PC-3 (cell line): ENCODE data around the gene CDCA4. TPM values are rescaled to one million over a fixed set of nuclear protein-coding genes. Genes with fewer than 3 reads are reported as not detected.

Experiments
- ATAC-seq: fragments of 200-7000 bp; cut with Tn5 transposase; 2 replicates; pipeline ENCODE4 v1.9.1; 2020; ENCODE audit warnings: mild to moderate bottlenecking, moderate library complexity
- BruUV-seq: library from RNA; stranded (reverse); fragments of 400-500 nt; replicated peaks from 2 replicates; lab custom pipeline; 2021; lab: Mats Ljungman, UMichigan
- CTCF ChIA-PET: fragments of 300-600 bp; sonication (Branson Sonifier 250); formaldehyde crosslinking; loops from one replicate; lab custom pipeline; 2022; ENCODE audit warnings: antibody characterized with exemption; lab: Charles Lee
- POLR2A ChIA-PET: fragments of 300-600 bp; sonication (Branson Sonifier 250); formaldehyde crosslinking; loops from one replicate; lab custom pipeline; 2022; ENCODE audit warnings: antibody characterized with exemption; ENCODE audit not compliant: unreplicated experiment; lab: Charles Lee
- DNase-seq: peaks from one replicate; pipeline ENCODE4 v3.0.0-alpha.2; 2015
- H2AFZ ChIP-seq: fragments of 300-600 bp; sonication (generic); 2 replicates; pipeline ENCODE4 v1.6.0; 2016; ENCODE audit warnings: antibody characterized with exemption, low read length
- H3F3A ChIP-seq: fragments of 300-600 bp; sonication (generic); one replicate; pipeline ENCODE4 v1.6.0; 2017; ENCODE audit warnings: antibody characterized with exemption, low read length, control low read depth, mild to moderate bottlenecking; ENCODE audit not compliant: unreplicated experiment
- H3K27ac ChIP-seq: fragments of 300-600 bp; sonication (generic); 2 replicates; pipeline ENCODE4 v1.5.1; 2016; ENCODE audit warnings: mild to moderate bottlenecking, low read length
- H3K27me3 ChIP-seq: fragments of 300-600 bp; sonication (generic); 2 replicates; pipeline ENCODE4 v1.6.1; 2016; ENCODE audit warnings: low read length, mixed read lengths
- H3K36me3 ChIP-seq: fragments of 300-600 bp; sonication (generic); 2 replicates; pipeline ENCODE4 v1.6.1; 2016; ENCODE audit warnings: low read depth, mixed run types, low read length, mixed read lengths
- H3K4me1 ChIP-seq: fragments of 300-600 bp; sonication (generic); 2 replicates; pipeline ENCODE4 v1.5.1; 2016; ENCODE audit warnings: low read length; ENCODE audit not compliant: insufficient read depth
- H3K4me2 ChIP-seq: fragments of 300-600 bp; sonication (generic); 2 replicates; pipeline ENCODE4 v1.6.0; 2016; ENCODE audit warnings: low read length
- H3K4me3 ChIP-seq: fragments of 300-600 bp; sonication (generic); 2 replicates; pipeline ENCODE4 v1.5.1; 2016; ENCODE audit warnings: mild to moderate bottlenecking, low read length, mixed read lengths
- H3K79me2 ChIP-seq: fragments of 300-600 bp; sonication (generic); 2 replicates; pipeline ENCODE4 v1.6.1; 2017; ENCODE audit warnings: low read length, mixed read lengths
- H3K9ac ChIP-seq: fragments of 300-600 bp; sonication (generic); 2 replicates; pipeline ENCODE4 v1.6.0; 2016; ENCODE audit warnings: mild to moderate bottlenecking, low read length
- H3K9me2 ChIP-seq: fragments of 300-600 bp; sonication (generic); replicated peaks from 2 replicates; pipeline ENCODE4 v1.6.1; 2016; ENCODE audit warnings: mixed run types, low read length, mixed read lengths
- H3K9me3 ChIP-seq: fragments of 300-600 bp; sonication (generic); 2 replicates; pipeline ENCODE4 v1.6.1; 2016; ENCODE audit warnings: low read length, mixed read lengths
- H4K20me1 ChIP-seq: fragments of 300-600 bp; sonication (generic); 2 replicates; pipeline ENCODE4 v1.6.1; 2016; ENCODE audit warnings: low read length, mixed read lengths
- CTCF ChIP-seq: fragments of 300-600 bp; sonication (generic); conservative IDR thresholded peaks from 2 replicates; pipeline ENCODE4 v1.5.1; 2017; ENCODE audit warnings: antibody characterized with exemption, low read depth, mild to moderate bottlenecking, low read length
- EZH2 ChIP-seq: fragments of 300-600 bp; sonication (generic); IDR thresholded peaks from one replicate; pipeline ENCODE4 v1.6.1; 2017; ENCODE audit warnings: antibody characterized with exemption, mild to moderate bottlenecking, low read length; ENCODE audit not compliant: unreplicated experiment
- EZH2phosphoT487 ChIP-seq: fragments of 300-600 bp; sonication (generic); IDR thresholded peaks from 2 replicates; pipeline ENCODE4 v1.6.1; 2018; ENCODE audit warnings: mild to moderate bottlenecking, antibody characterized with exemption, low read length, borderline replicate concordance
- intact Hi-C: fragments of 100-400 bp; cut with micrococcal nuclease; formaldehyde crosslinking; loops from 2 replicates; pipeline ENCODE4 v1.9.0; 2023
- total RNA-seq: library from RNA; depleted of rRNA; stranded (reverse); fragments of >200 nt; gene quantifications from 2 replicates; pipeline ENCODE4 v1.2.3, GENCODE V29; 2014

CDCA4 gene
- total RNA-seq, 1 experiment from 2014 or later = 113 TPM

- intact Hi-C loops = no loop called here
- POLR2A ChIA-PET = no interaction called here
- CTCF ChIA-PET = no interaction called here
Measured at GRCh38 chr14:105051182-105052109, 30.6 kb upstream of the CDCA4 start.

GRCh38 chr14:105050551-105050897 is 29.6 kb upstream of the CDCA4 start:
- Histone ChIP-seq H3K4me2 (no peak overlapping the region), H4K20me1 (no peaks in the 10 kb centered on the region), H3F3A (no peaks in the 10 kb centered on the region), H3K27ac (no peak overlapping the region), H2AFZ (no peak overlapping the region), H3K9me2 (no peaks in the 10 kb centered on the region), H3K36me3 (no peaks in the 10 kb centered on the region; the same call in 1 of the 2 replicates), H3K4me1 (no peaks in the 10 kb centered on the region), H3K9me3 (no peaks in the 10 kb centered on the region), H3K79me2 (no peaks in the 10 kb centered on the region), H3K4me3 (no peak overlapping the region), H3K27me3 (no peaks in the 10 kb centered on the region), H3K9ac (no peak overlapping the region)
- ATAC-seq (no peak), DNase-seq (peak; percentile 51)
- no peak for TF ChIP-seq EZH2
- TF ChIP-seq EZH2phosphoT487 = no peak
- TF ChIP-seq CTCF = no peak
- BruUV-seq = no TSS peak
- POLR2A ChIA-PET = no interaction called here
- intact Hi-C loops = no loop called here
- CTCF ChIA-PET = no interaction called here

More at GRCh38 chr14:105051182-105052109, 30.6 kb upstream of the CDCA4 start:
- ATAC-seq = no peak
- no TSS peak for BruUV-seq
- Histone ChIP-seq H3K27ac (no peak overlapping the region), H3K4me2 (no peak overlapping the region), H3K4me3 (no peak overlapping the region), H4K20me1 (no peaks in the 10 kb centered on the region), H3K9ac (no peak overlapping the region), H3K9me3 (no peaks in the 10 kb centered on the region), H3F3A (no peaks in the 10 kb centered on the region), H3K4me1 (no peaks in the 10 kb centered on the region), H2AFZ (no peak overlapping the region), H3K36me3 (no peaks in the 10 kb centered on the region), H3K79me2 (no peaks in the 10 kb centered on the region), H3K9me2 (no peaks in the 10 kb centered on the region), H3K27me3 (no peaks in the 10 kb centered on the region)
- TF ChIP-seq CTCF (no peak), EZH2phosphoT487 (no peak), EZH2 (no peak)
- no peak for DNase-seq
